Measurements from ENCODE around the gene ATP9A. TPM values are rescaled to one million over a fixed set of nuclear protein-coding genes. Genes with fewer than 3 reads are reported as not detected.

Gene ATP9A
- total RNA-seq, 4 donors from 2014 or later, result 15.1 to 50.8 (median 30.0) TPM

GRCh38 chr20:51595744-51596143, 172.4 kb downstream of the ATP9A start:
- DNase-seq, result no peak
- intact Hi-C loops (cut with DNase I; ENCODE audit: low total_unique reads), result loop anchor here (10.0 kb wide), 1 partner anchor 221 kb away; no protein-coding TSS in a partner anchor
- Histone ChIP-seq H3K27me3 (no peaks in the 10 kb centered on the region), H3K4me1 (no peaks in the 10 kb centered on the region), H3K36me3 (no peaks in the 10 kb centered on the region), H3K4me3 (no peak overlapping the region), H3K9me3 (no peaks in the 10 kb centered on the region), H3K27ac (peak overlapping the region; percentile 23 to 85)
- TF ChIP-seq POLR2A (IDR thresholded peaks at IDR 0.05) (no peak), CTCF (IDR thresholded peaks at IDR 0.05) (no peak)

GRCh38 chr20:51595058-51595532, 173.1 kb downstream of the ATP9A start:
- peak overlapping the region; percentile 71 to 85 for H3K27ac ChIP-seq
- intact Hi-C loops (cut with DNase I; ENCODE audit: low total_unique reads), result loop anchor here (10.0 kb wide), 1 partner anchor 220 kb away; no protein-coding TSS in a partner anchor
- H3K4me3 ChIP-seq, result no peak overlapping the region

GRCh38 chr20:51594236-51595057, 173.7 kb downstream of the ATP9A start:
- peak in 1 of 2 donors; percentile 63 for DNase-seq
- Histone ChIP-seq H3K36me3 (no peaks in the 10 kb centered on the region), H3K4me3 (peak overlapping the region in 1 of 2 donors; percentile 17), H3K27me3 (no peaks in the 10 kb centered on the region), H3K9me3 (no peaks in the 10 kb centered on the region), H3K27ac (peak overlapping the region; percentile 71 to 85), H3K4me1 (no peaks in the 10 kb centered on the region)
- TF ChIP-seq CTCF (IDR thresholded peaks at IDR 0.05), result no peak
- no peak for TF ChIP-seq POLR2A (IDR thresholded peaks at IDR 0.05)
- intact Hi-C loops (cut with DNase I; ENCODE audit: low total_unique reads), result loop anchor here (10.0 kb wide), 1 partner anchor 220 kb away; no protein-coding TSS in a partner anchor

More at GRCh38 chr20:51595058-51595532, 173.1 kb downstream of the ATP9A start:
- Histone ChIP-seq H3K4me1 (no peaks in the 10 kb centered on the region), H3K9me3 (no peaks in the 10 kb centered on the region), H3K36me3 (no peaks in the 10 kb centered on the region), H3K27me3 (no peaks in the 10 kb centered on the region)
- TF ChIP-seq POLR2A (IDR thresholded peaks at IDR 0.05), result no peak
- peak; percentile 90 to 93 (median 92) for TF ChIP-seq CTCF (IDR thresholded peaks at IDR 0.05)
- peak; percentile 85 to 93 for DNase-seq

- H3K4me1 ChIP-seq, result no peaks in the 10 kb centered on the region
- H3K4me3 ChIP-seq, result no peak overlapping the region
- DNase-seq, result no peak
- H3K27ac ChIP-seq, result peak overlapping the region in 1 of 2 donors; percentile 71
- TF ChIP-seq POLR2A (IDR thresholded peaks at IDR 0.05), result no peak
- no peak for TF ChIP-seq CTCF (IDR thresholded peaks at IDR 0.05)
- intact Hi-C loops (cut with DNase I; ENCODE audit: low total_unique reads), result loop anchor here (10.0 kb wide), 1 partner anchor 219 kb away; no protein-coding TSS in a partner anchor
- no peaks in the 10 kb centered on the region for H3K27me3 ChIP-seq
- no peaks in the 10 kb centered on the region for H3K9me3 ChIP-seq
- H3K36me3 ChIP-seq, result no peaks in the 10 kb centered on the region
Observed at GRCh38 chr20:51593584-51593983, 174.6 kb downstream of the ATP9A start.

GRCh38 chr20:51592564-51592963, 175.6 kb downstream of the ATP9A start:
- H3K27ac ChIP-seq, result no peak overlapping the region
- H3K9me3 ChIP-seq, result no peaks in the 10 kb centered on the region
- no peaks in the 10 kb centered on the region for H3K27me3 ChIP-seq
- intact Hi-C loops (cut with DNase I; ENCODE audit: low total_unique reads), result loop anchor here (10.0 kb wide), 1 partner anchor 218 kb away; no protein-coding TSS in a partner anchor
- DNase-seq, result no peak
- no peak overlapping the region for H3K4me3 ChIP-seq
- no peak for TF ChIP-seq CTCF (IDR thresholded peaks at IDR 0.05)
- no peak for TF ChIP-seq POLR2A (IDR thresholded peaks at IDR 0.05)
- no peaks in the 10 kb centered on the region for H3K4me1 ChIP-seq
- no peaks in the 10 kb centered on the region for H3K36me3 ChIP-seq
